T-helper 1 cell treated with Interleukin-12 subunit alpha and Interleukin-12 subunit beta and Interleukin-4 antibody, amounts not matched to agents 30 μg/mL and 1 μg/mL, for 36 hours (primary cell): ENCODE results near the gene ITGB8.

Experiments
- H3K27ac Mint-ChIP-seq: one replicate; pipeline ENCODE4 v1.8.0; 2021; ENCODE audit warnings: mild to moderate bottlenecking, mixed read lengths
- H3K27me3 Mint-ChIP-seq: one replicate; pipeline ENCODE4 v1.8.0; 2021; ENCODE audit warnings: low read depth, mixed read lengths
- H3K36me3 Mint-ChIP-seq: one replicate; pipeline ENCODE4 v1.8.0; 2021; ENCODE audit warnings: low read depth, mixed read lengths
- H3K4me1 Mint-ChIP-seq: one replicate; pipeline ENCODE4 v1.8.0; 2021; ENCODE audit warnings: low read depth, mixed read lengths
- H3K4me3 Mint-ChIP-seq: one replicate; pipeline ENCODE4 v1.8.0; 2021; ENCODE audit warnings: mild to moderate bottlenecking, moderate library complexity, mixed read lengths
- H3K9me3 Mint-ChIP-seq: one replicate; pipeline ENCODE4 v1.8.0; 2021; ENCODE audit warnings: mixed read lengths

The ITGB8 gene

DNA sequence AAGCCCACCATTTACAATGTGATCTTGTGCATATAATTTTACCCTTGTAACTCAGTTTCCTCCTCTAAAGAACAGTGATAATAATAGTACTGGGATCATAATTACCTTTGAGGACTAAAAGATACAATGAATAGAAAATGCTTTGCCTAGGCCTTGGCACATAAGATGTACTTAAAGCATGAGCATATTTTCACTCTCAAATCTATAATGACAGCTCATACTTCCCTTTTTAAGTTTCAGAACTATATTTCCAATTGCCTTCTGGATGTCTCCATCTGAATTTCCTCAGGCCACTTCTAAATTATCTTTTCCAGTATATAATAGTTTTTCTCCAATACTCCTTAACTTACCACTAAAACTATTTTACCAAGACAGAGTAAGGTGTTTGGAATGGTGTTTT, 13.3 kb upstream of the ITGB8 start:
- H3K9me3 Mint-ChIP-seq = no peaks in the 10 kb centered on the region
- no peaks in the 10 kb centered on the region for H3K36me3 Mint-ChIP-seq
- H3K4me3 Mint-ChIP-seq = no peak overlapping the region
- no peaks in the 10 kb centered on the region for H3K4me1 Mint-ChIP-seq
- peaks cover 4% of the 10 kb centered on the region for H3K27me3 Mint-ChIP-seq
- no peak overlapping the region for H3K27ac Mint-ChIP-seq

DNA sequence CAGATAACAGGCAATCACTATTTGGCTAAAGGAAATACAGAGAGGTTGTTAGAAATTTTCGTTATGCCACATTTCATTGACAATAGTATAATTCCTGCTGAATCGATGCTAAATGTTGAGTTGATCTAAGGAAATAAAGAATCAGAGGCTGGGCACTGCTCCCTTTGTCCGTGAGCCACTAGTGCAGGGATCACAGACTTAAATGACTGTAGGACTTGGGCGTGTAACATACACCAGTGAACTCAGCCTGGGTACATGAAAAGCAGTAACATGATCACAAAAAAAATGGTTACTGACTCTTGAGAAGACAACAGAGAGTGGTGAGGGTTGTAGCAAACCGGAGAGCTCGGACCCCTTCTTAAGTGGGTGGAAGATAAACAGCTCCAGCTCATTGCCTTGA, 11.8 kb upstream of the ITGB8 start:
- Mint-ChIP-seq H3K9me3 (no peaks in the 10 kb centered on the region), H3K4me3 (no peak overlapping the region), H3K4me1 (no peaks in the 10 kb centered on the region), H3K27ac (no peak overlapping the region), H3K36me3 (no peaks in the 10 kb centered on the region), H3K27me3 (no peaks in the 10 kb centered on the region)

DNA sequence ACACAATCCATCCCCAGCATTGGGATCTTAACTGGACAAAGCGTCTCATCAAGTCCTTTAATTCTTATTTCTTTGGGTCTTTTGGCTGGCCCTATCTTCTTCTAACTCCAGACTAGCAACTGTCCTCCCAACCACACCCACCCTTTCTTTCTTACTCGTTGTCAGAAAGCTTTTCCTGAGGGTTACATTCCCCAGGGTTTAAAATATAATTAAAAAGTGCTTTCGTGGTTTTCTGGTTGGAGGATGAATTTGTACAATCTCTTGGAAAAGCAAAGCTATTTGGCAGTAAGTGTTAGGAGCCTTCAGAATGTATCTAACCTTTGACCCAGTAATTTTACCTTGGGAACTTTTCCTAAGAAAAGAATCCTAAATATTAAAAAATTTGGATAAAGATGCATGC, 10.4 kb upstream of the ITGB8 start:
- H3K36me3 Mint-ChIP-seq = no peaks in the 10 kb centered on the region
- no peak overlapping the region for H3K4me3 Mint-ChIP-seq
- no peaks in the 10 kb centered on the region for H3K9me3 Mint-ChIP-seq
- H3K27ac Mint-ChIP-seq = no peak overlapping the region
- no peaks in the 10 kb centered on the region for H3K4me1 Mint-ChIP-seq
- peaks cover 7% of the 10 kb centered on the region for H3K27me3 Mint-ChIP-seq

DNA sequence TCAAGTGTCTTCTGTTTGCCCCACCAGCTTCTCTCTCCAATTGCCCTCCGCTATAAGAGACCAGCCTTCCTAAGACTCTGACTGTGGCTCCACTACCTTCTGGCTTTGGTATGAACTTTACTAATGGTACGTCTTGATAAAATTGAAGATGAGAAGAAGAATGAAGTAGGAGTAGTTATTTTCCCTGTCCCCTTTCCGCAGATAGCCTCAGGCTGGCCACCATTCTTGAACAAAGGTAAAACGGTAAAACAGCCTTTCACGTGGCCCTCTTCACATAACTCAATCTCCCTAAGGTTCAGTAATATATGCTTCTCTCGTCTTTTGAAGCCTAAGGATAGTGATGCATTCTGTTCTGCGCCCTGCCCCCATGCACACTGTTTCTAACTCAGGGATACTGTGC, 9.9 kb upstream of the ITGB8 start:
- Mint-ChIP-seq H3K4me1 (no peaks in the 10 kb centered on the region), H3K27me3 (peaks cover 8% of the 10 kb centered on the region), H3K36me3 (no peaks in the 10 kb centered on the region), H3K4me3 (no peak overlapping the region), H3K27ac (no peak overlapping the region), H3K9me3 (no peaks in the 10 kb centered on the region)

DNA sequence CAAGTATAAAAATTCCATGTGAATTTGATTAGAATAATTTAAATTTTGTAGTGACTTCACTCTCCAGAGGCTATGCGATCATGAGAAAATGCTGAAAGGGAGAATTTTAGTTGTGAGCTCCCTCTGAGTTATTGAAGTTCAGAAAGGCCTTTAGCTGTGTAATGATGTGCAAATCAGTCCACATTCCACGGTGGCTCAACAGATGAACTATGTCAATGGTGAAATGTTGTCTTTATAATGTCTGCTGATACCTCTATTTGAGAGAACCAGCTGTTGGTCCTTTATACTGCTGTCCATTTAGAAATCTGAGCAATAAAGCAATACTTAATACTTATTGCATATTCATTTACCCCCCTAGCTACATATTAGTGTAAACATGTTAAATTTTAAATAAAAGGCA, 7.1 kb upstream of the ITGB8 start:
- H3K36me3 Mint-ChIP-seq = no peaks in the 10 kb centered on the region
- H3K9me3 Mint-ChIP-seq = no peaks in the 10 kb centered on the region
- no peaks in the 10 kb centered on the region for H3K4me1 Mint-ChIP-seq
- no peak overlapping the region for H3K27ac Mint-ChIP-seq
- no peak overlapping the region for H3K4me3 Mint-ChIP-seq
- peaks cover 21% of the 10 kb centered on the region for H3K27me3 Mint-ChIP-seq

DNA sequence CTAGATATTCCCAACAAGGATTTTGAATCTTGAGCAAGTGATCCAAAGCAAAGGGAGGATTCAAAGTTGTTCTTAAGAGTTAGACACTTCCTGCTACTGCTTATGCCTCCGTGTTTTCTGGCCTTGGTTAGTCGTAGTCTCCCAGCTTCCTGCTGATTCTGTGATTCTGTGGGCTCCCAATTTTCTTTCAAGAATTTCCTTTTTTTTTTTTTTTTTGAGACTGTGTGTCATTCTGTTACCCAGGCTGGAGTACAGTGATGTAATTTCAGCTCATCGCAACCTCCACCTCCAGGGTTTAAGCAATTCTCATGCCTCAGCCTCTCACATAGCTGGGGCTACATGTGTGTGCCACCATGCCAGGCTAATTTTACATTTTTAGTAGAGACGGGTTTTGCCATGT, 4.4 kb upstream of the ITGB8 start:
- Mint-ChIP-seq H3K36me3 (no peaks in the 10 kb centered on the region), H3K9me3 (no peaks in the 10 kb centered on the region), H3K27ac (no peak overlapping the region), H3K4me1 (peaks cover 13% of the 10 kb centered on the region), H3K27me3 (peaks cover 45% of the 10 kb centered on the region), H3K4me3 (no peak overlapping the region)

DNA sequence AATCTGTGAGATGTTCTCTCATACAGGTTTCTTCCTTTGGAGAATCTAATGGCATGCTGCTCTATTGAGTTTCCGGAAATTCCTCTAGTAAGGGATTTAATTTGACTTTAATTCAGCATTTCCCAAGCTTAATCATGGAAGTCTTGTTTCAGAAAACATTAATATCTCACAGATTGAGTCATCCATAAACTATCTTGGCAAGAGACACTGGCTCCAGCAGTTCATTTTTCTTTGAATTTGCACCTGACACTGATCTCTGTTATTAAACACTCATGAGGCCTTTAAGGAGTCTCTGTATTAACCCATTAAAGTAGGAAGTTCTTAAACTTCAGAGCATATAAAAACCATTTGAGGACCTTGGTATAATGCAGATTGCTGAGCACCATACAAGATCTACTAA, 3.6 kb upstream of the ITGB8 start:
- H3K36me3 Mint-ChIP-seq = no peaks in the 10 kb centered on the region
- H3K4me3 Mint-ChIP-seq = no peak overlapping the region
- H3K27me3 Mint-ChIP-seq = peaks cover 50% of the 10 kb centered on the region
- H3K4me1 Mint-ChIP-seq = peaks cover 17% of the 10 kb centered on the region
- H3K27ac Mint-ChIP-seq = no peak overlapping the region
- no peaks in the 10 kb centered on the region for H3K9me3 Mint-ChIP-seq

DNA sequence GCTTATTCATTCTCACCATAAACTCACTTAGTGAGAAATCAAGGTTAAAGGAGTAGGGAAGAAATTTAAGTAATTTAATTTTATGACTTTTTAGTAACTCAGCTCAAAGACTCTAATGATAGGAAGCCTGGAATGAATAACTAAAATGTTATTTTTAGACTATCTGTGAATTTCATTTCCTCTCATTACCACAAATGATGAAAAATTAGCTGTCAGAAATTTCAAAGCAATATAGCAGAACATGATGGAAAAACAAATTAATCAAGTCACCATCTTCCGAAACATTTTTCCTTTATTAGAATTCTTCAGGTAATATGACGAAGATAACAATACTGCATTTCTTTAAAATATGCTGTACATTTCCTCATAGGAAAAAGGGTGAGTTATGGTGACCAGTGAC, 2.7 kb upstream of the ITGB8 start:
- Mint-ChIP-seq H3K36me3 (no peaks in the 10 kb centered on the region), H3K4me3 (no peak overlapping the region), H3K27me3 (peaks cover 58% of the 10 kb centered on the region), H3K4me1 (peaks cover 17% of the 10 kb centered on the region), H3K9me3 (no peaks in the 10 kb centered on the region), H3K27ac (no peak overlapping the region)

DNA sequence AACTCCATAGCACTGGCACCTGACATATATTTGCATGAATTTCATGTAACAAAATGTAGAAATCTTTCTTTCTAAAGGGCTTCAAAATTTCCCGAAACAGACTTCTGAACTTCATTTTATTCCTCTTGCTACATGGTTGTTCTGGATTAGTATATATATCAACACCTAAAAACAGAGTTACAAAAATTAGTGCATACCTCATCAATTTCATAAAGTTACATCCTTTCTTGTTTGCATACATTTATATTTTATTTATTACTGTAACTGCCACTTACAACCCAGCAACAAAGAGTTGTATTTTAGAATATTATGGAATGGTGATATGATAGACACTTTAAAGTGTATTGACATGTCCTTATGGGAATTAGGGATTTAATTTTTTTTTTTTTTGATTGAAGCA, 2.0 kb upstream of the ITGB8 start:
- no peak overlapping the region for H3K27ac Mint-ChIP-seq
- H3K27me3 Mint-ChIP-seq = peaks cover 63% of the 10 kb centered on the region
- no peaks in the 10 kb centered on the region for H3K36me3 Mint-ChIP-seq
- no peaks in the 10 kb centered on the region for H3K9me3 Mint-ChIP-seq
- peaks cover 17% of the 10 kb centered on the region for H3K4me1 Mint-ChIP-seq
- no peak overlapping the region for H3K4me3 Mint-ChIP-seq

DNA sequence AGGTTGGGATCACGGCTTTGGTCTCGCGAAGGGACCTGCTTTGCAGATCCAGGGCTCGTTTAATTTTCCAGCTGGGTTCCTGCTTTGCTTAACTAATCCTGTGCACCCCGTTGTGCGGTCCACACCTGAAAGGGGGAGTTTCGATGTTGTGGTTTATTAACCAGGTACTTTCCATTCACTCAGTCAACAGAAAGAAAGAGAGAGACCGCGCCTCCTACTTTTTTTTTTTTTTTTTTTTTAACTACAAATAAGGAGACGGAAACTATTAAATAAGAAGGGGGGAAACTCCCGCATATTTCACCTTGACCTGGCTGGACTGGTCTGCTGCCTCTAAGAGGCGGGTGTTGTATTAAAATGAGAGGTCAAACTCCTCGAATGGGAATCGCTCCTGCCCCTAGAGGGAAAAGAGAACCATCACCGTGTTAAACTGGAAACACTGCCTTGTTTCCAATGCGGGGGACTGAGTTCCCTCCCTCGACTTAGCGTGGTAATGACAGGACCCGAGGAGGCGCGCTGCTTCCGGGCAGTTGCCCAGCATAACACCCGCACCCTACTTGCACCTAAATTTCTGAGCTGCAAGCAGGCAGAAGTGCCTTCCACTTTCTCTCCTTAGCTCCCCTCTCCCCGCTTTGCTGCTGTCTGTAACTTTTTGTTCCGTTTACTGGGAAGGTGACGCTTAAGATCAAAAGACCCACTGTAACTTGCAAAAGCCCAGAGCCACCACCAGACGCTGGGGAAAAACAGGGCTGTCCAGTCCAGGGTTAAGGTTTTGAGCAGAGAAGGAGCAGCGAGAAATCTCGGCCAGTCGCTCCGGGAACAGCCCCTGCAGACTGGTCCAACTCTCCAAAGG, 1.1 kb upstream of the ITGB8 start:
- Mint-ChIP-seq H3K27me3 (peaks cover 69% of the 10 kb centered on the region), H3K4me1 (peaks cover 17% of the 10 kb centered on the region), H3K36me3 (no peaks in the 10 kb centered on the region), H3K4me3 (peak overlapping the region; percentile 82), H3K27ac (no peak overlapping the region), H3K9me3 (no peaks in the 10 kb centered on the region)

DNA sequence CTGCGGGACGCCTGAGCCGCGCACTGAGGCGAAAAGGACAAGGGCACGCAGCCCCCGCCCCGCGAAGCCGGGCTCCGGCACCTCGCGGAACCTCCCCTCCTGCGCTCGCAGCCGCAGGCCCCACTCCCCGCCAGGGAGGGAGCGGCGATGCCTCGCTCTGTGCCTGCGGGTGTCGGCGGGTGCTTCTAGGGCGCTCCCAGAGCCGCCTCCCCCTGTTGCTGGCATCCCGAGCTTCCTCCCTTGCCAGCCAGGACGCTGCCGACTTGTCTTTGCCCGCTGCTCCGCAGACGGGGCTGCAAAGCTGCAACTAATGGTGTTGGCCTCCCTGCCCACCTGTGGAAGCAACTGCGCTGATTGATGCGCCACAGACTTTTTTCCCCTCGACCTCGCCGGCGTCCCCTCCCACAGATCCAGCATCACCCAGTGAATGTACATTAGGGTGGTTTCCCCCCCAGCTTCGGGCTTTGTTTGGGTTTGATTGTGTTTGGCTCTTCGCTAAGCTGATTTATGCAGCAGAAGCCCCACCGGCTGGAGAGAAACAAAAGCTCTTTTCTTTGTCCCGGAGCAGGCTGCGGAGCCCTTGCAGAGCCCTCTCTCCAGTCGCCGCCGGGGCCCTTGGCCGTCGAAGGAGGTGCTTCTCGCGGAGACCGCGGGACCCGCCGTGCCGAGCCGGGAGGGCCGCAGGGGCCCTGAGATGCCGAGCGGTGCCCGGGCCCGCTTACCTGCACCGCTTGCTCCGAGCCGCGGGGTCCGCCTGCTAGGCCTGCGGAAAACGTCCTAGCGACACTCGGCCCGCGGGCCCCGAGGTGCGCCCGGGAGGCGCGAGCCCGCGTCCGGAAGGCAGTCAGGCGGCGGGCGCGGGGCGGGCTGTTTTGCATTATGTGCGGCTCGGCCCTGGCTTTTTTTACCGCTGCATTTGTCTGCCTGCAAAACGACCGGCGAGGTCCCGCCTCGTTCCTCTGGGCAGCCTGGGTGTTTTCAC, 519 bp downstream of the ITGB8 start:
- H3K9me3 Mint-ChIP-seq = no peaks in the 10 kb centered on the region
- no peaks in the 10 kb centered on the region for H3K36me3 Mint-ChIP-seq
- peaks cover 17% of the 10 kb centered on the region for H3K4me1 Mint-ChIP-seq
- no peak overlapping the region for H3K27ac Mint-ChIP-seq
- peaks cover 70% of the 10 kb centered on the region for H3K27me3 Mint-ChIP-seq
- peak overlapping the region; percentile 68 for H3K4me3 Mint-ChIP-seq

DNA sequence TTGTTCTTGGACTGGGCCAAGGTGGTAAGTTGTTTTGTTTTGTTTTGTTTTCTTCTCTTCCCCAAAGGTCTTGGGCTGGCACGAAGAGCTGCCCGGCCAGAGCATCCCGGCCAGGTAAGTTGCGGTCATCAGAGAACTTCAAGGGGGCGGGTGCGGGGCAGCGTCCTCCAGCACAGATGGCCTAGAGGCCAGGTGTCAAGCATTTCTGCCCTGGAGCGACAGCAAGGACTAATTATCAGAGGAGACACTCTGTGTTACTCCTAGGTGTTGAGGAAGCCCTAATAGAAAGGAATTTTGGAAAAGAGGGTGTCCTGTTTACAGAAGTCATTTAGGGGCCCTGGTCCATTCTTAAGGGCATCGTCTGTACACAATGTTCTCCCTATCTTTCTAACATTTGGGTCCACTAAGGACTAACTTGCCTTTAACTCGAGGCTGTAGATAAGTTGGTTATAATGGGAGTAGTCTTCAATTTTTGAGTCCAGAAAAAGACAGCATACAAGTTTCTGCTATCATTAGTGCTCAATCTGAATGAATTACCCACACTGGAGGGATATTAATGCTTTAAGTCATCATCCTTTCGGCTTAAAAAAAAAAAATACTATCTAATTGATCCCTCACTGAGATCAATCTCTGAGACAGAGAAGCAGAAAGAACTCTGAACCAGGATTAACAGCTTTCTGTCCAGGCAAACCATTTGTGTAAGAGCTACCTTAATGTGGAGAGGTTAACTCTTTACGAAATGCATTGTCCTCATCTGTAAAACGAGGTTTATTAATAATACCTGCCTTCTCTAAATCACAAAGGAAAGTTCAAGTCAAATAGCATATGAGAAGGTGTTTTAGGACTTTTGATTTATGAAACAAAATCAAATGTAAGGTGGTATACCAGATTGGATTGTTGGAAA, 1.5 kb downstream of the ITGB8 start:
- Mint-ChIP-seq H3K4me3 (peak overlapping the region; percentile 68), H3K27ac (no peak overlapping the region), H3K27me3 (peaks cover 73% of the 10 kb centered on the region), H3K4me1 (peaks cover 17% of the 10 kb centered on the region), H3K9me3 (no peaks in the 10 kb centered on the region), H3K36me3 (no peaks in the 10 kb centered on the region)

DNA sequence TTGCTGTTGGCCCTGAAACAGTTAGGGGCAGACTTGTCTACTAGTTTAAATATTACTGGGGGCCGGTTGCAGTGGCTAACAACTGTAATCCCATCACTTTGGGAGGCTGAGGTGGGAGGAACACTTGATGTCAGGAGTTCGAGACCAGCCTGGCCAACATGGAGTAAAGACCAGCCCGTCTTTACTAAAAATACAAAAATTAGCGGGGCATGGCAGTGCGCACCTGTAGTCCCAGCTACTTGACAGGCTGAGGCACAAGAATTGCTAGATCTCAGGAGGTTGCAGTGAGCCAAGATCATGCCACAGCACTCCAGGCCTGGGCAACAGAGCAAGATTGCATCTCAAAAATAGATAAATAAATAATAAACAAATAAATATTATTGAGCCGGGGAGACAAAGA, 7.6 kb downstream of the ITGB8 start:
- Mint-ChIP-seq H3K9me3 (no peaks in the 10 kb centered on the region), H3K4me3 (no peak overlapping the region), H3K36me3 (no peaks in the 10 kb centered on the region), H3K27me3 (peaks cover 31% of the 10 kb centered on the region), H3K27ac (no peak overlapping the region), H3K4me1 (no peaks in the 10 kb centered on the region)

DNA sequence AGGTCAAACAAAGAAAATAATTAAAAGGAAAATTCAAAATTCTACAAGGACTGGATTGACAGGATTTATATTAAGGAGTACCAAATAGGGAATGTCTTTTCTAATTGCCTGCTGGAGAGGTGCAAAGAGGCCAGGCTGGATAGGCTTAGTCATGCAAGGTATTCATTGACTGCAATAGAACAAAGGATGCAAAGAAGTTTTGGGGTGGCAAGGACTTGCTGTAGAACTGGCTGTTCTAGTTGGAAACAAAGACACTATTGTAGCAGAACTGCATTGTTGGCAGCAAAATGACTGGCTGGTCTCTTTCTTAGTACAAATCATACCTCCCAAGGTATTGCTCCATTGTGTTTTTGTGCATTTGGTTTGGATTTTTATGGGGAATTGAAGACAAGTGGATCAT, 10.1 kb downstream of the ITGB8 start:
- H3K36me3 Mint-ChIP-seq = no peaks in the 10 kb centered on the region
- H3K27me3 Mint-ChIP-seq = peaks cover 14% of the 10 kb centered on the region
- H3K27ac Mint-ChIP-seq = no peak overlapping the region
- no peak overlapping the region for H3K4me3 Mint-ChIP-seq
- no peaks in the 10 kb centered on the region for H3K9me3 Mint-ChIP-seq
- H3K4me1 Mint-ChIP-seq = no peaks in the 10 kb centered on the region
